GM12873 (cell line): ENCODE results near the gene ARHGAP24.

ENCODE experiments used
- TF ChIP-seq, protein P1 (sequence below): IDR thresholded peaks from 2 replicates; pipeline ENCODE4 v1.5.1; 2012; ENCODE audit warnings: low read depth, mild to moderate bottlenecking, moderate library complexity, low read length, control low read depth; ENCODE audit not compliant: insufficient read depth; ENCODE audit errors: missing control alignments

Gene ARHGAP24

DNA sequence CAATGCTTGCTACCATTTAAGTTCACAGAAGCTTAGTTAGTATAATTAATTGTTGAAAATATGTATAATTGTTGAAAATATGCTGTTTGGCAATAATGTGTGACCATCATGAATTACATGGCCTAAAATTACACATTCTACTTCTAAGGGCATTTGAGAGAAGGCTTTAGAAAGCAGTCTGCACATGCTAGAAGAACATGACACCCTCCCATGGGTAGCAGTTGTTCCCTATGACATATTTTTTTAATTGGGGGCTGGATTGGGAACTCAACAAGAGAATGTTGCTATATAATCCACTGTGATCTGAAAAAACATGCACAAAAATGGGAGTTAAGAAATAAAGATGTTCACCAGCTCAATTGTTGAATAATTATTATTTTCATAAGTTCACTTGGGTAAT, 331.4 kb downstream of the ARHGAP24 start:
- TF ChIP-seq, protein P1, sequence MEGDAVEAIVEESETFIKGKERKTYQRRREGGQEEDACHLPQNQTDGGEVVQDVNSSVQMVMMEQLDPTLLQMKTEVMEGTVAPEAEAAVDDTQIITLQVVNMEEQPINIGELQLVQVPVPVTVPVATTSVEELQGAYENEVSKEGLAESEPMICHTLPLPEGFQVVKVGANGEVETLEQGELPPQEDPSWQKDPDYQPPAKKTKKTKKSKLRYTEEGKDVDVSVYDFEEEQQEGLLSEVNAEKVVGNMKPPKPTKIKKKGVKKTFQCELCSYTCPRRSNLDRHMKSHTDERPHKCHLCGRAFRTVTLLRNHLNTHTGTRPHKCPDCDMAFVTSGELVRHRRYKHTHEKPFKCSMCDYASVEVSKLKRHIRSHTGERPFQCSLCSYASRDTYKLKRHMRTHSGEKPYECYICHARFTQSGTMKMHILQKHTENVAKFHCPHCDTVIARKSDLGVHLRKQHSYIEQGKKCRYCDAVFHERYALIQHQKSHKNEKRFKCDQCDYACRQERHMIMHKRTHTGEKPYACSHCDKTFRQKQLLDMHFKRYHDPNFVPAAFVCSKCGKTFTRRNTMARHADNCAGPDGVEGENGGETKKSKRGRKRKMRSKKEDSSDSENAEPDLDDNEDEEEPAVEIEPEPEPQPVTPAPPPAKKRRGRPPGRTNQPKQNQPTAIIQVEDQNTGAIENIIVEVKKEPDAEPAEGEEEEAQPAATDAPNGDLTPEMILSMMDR = no peak

DNA sequence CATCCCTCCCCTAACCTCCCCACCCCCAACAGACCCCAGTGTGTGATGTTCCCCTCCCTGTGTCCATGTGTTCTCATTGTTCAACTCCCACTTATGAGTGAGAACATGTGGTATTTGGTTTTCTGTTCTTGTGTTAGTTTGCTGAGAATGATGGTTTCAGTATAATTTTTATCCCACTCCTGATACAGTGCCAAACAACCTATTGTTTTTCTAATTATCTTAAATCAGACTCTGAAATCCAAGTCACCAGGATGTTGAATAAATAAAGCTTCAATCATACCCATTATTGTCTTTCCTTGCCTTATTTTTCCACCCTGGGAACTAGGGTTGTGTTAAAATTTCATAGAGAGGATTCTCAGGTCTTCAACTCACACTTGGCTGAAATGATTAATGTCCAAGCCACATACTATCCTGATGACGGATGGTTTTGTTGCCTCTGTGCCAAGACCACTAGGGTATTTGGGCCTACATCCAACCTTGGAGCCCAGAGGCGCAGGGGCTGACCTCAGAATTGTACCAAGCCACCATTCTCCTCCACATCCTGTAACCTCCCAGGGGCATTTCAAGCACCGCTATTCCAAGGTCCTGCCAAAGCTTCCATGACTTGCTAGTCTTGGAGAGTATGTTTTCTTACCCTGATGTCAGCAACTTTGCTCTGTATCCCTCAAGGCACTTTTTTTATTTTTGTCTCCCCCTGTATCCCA, 332.4 kb downstream of the ARHGAP24 start:
- TF ChIP-seq, protein P1 = no peak

DNA sequence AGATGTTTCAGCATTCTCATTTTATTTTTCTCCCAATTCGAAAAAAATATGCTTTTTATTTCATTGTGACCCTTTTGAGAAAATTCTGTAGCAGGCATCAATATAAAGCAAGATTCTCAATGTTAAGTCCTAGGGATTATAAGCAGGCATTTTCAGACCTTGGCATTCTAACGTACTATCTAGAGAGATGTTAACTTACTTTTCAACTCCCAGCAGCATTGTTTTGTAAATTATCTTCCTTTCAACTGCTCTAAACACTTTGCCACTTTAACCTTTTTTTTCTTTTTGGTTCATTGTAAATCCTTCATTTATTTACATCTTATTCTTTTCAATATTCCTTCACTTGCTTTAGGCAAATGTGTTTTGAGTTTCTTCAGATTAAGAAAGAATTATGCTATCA, 333.2 kb downstream of the ARHGAP24 start:
- TF ChIP-seq, protein P1 = no peak

DNA sequence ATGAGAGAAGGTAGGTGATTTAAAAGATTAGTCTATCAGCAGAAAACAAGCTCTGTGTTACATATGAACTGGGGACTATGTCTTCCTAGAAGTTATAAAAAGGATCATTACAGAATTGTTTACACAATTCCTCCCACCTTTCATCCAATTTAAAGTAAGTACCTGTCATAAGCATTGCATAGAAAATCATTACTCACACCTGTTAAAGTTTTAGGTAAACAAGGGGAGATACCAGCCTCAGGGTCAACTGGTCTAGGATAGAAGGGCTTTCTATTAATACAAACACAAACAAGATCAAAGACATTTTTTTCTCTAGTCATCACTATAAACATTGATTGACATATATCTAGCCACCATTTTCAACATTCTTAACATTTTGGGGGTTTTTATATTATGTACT, 333.9 kb downstream of the ARHGAP24 start:
- TF ChIP-seq, protein P1 = no peak

GRCh38 chr4:85812776-85813175, 337.8 kb downstream of the ARHGAP24 start:
- TF ChIP-seq, protein P1 = no peak

DNA sequence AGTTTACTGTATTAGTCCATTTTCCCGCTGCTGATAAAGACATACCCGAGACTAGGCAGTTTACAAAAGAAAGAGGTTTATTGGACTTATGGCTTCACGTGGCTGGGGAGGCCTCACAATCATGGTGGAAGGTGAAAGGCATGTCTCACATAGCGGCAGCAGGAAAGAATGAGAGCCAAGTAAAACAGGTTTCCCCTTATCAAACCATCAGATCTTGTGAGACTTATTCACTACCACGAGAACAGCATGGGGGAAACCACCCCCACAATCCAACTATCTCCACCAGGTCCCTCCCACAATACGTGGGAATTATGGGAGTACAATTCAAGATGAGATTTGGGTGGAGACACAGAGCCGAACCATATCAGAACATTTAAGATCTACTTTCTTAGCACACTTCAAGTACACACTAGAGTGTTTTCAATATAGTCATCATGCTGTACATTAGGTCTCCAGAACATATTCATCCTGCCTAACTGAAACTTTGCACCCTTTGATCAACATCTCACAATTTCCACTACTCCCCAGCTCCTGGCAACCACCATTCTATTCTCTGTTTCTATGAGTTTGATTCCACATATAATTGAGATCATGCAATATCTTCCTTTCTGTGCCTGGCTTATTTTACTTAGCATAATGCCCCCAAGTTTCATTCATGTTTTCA, 341.0 kb downstream of the ARHGAP24 start:
- TF ChIP-seq, protein P1 = no peak

GRCh38 chr4:85818700-85819099, 343.8 kb downstream of the ARHGAP24 start:
- TF ChIP-seq, protein P1 = no peak
